Neural crest cell (in vitro differentiated cells): ENCODE results near the gene UQCC2. TPM values are rescaled to one million over a fixed set of nuclear protein-coding genes. Genes with fewer than 3 reads are reported as not detected.
A peak's percentile ranks its signal among the peaks of the same experiment; 100 is the strongest.

Source experiments
- DNase-seq: peaks from one replicate; pipeline ENCODE4 v3.0.0; 2021; ENCODE audit warnings: low read depth, mixed read lengths, low spot score
- H3K27ac Mint-ChIP-seq: one replicate; pipeline ENCODE4 v1.8.0; 2021; ENCODE audit warnings: mild to moderate bottlenecking, mixed read lengths; ENCODE audit not compliant: unreplicated experiment
- H3K27me3 Mint-ChIP-seq: 2 replicates; pipeline ENCODE4 v1.8.0; 2021; ENCODE audit warnings: low read depth, mild to moderate bottlenecking, mixed read lengths
- H3K36me3 Mint-ChIP-seq: 2 replicates; pipeline ENCODE4 v1.8.0; 2021; ENCODE audit warnings: low read depth, mild to moderate bottlenecking, mixed read lengths
- H3K4me1 Mint-ChIP-seq: 2 replicates; pipeline ENCODE4 v1.8.0; 2021; ENCODE audit warnings: mixed read lengths
- H3K4me3 Mint-ChIP-seq: one replicate; pipeline ENCODE4 v1.8.0; 2021; ENCODE audit warnings: mild to moderate bottlenecking, mixed read lengths
- H3K9me3 Mint-ChIP-seq: 2 replicates; pipeline ENCODE4 v1.8.0; 2021; ENCODE audit warnings: mixed read lengths
- total RNA-seq: library from RNA; stranded (reverse); gene quantifications from 2 replicates; pipeline ENCODE4 v1.2.1, GENCODE V29; 2021
- TF ChIP-seq, protein P1 (sequence below): fragments of 200-600 bp; sonication (generic); conservative IDR thresholded peaks from 2 replicates; pipeline ENCODE4 v1.5.0; 2021; ENCODE audit warnings: antibody characterized with exemption, mild to moderate bottlenecking

The UQCC2 gene
- total RNA-seq, 1 donor from 2014 or later: 116 TPM

DNA sequence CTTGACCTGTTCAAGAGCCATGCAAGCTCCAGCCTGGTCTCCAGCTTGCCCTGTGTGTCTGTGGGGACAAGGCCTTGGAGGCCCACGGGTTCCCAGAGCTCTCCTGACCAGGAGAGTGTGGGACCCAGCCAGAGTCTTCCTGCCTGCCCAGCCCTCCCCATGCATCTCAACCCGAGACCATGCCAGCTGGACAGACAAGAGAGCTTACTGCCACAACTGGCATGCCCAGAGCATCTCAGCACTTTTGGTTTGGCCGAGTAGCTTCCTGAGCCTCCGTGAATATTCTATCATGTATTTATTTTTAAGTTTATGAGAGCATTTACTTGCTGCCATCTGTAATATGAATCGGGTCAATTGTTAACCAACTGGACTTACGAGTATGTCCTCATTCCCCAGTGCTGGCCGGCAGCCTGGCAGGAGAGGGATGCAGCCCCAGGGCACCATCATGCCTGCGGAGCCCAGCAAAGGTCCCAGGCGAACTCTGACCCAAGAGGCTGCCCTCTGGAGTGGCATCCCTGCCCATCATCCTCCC, 20.3 kb upstream of the UQCC2 start:
- TF ChIP-seq, protein P1, sequence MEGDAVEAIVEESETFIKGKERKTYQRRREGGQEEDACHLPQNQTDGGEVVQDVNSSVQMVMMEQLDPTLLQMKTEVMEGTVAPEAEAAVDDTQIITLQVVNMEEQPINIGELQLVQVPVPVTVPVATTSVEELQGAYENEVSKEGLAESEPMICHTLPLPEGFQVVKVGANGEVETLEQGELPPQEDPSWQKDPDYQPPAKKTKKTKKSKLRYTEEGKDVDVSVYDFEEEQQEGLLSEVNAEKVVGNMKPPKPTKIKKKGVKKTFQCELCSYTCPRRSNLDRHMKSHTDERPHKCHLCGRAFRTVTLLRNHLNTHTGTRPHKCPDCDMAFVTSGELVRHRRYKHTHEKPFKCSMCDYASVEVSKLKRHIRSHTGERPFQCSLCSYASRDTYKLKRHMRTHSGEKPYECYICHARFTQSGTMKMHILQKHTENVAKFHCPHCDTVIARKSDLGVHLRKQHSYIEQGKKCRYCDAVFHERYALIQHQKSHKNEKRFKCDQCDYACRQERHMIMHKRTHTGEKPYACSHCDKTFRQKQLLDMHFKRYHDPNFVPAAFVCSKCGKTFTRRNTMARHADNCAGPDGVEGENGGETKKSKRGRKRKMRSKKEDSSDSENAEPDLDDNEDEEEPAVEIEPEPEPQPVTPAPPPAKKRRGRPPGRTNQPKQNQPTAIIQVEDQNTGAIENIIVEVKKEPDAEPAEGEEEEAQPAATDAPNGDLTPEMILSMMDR: no peak
- H3K27me3 Mint-ChIP-seq: no peaks in the 10 kb centered on the region
- no peaks in the 10 kb centered on the region for H3K36me3 Mint-ChIP-seq
- H3K9me3 Mint-ChIP-seq: no peaks in the 10 kb centered on the region
- DNase-seq: no peak
- no peak overlapping the region for H3K4me3 Mint-ChIP-seq
- peaks cover 27% of the 10 kb centered on the region for H3K4me1 Mint-ChIP-seq
- no peak overlapping the region for H3K27ac Mint-ChIP-seq

DNA sequence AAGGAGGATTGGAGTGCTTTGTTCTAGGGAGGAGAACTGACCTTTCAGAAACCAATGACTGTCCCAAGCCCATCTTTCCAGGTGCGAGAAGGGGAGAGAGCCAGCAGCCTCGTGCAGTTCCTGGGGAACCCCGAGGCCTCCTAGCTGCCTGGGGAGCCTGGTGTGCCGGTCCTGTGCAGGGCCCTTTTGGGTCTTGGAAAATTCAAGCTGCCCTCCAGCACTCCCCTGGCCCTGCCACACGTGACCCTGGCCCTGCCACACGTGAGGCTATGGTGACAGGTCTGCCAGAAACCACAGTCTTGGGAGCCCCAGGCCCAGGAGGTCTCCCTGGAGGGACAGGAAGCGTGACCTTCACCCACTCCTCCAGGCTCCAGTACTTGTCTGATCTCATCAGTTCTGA, 19.5 kb upstream of the UQCC2 start:
- Mint-ChIP-seq H3K36me3 (no peaks in the 10 kb centered on the region), H3K4me1 (peaks cover 27% of the 10 kb centered on the region), H3K4me3 (no peak overlapping the region), H3K9me3 (no peaks in the 10 kb centered on the region), H3K27ac (no peak overlapping the region), H3K27me3 (no peaks in the 10 kb centered on the region)
- DNase-seq: no peak
- TF ChIP-seq, protein P1: no peak

DNA sequence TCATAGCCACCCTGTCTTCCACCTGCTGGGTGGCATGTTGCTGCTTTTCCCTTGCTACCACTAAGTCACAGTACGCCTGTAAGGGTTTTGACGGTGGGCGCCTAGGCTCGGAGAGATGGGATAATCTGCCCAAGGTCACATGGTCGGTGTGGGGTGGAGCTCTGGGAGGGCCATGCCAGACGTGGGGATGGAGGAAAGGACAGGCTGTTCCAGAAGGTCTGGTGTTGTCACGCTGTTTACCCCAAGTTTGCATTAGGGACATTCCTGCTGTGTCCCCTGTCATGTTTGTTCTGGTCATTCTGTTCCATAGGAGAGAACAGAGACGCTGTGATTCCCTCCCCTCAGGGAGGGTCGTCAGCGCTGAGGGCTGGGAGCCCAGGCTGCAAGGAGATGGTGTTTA, 19.1 kb upstream of the UQCC2 start:
- Mint-ChIP-seq H3K4me1 (peaks cover 27% of the 10 kb centered on the region), H3K36me3 (no peaks in the 10 kb centered on the region), H3K4me3 (no peak overlapping the region), H3K27me3 (no peaks in the 10 kb centered on the region), H3K27ac (peak overlapping the region; percentile 31), H3K9me3 (no peaks in the 10 kb centered on the region)
- TF ChIP-seq, protein P1: no peak
- no peak for DNase-seq

DNA sequence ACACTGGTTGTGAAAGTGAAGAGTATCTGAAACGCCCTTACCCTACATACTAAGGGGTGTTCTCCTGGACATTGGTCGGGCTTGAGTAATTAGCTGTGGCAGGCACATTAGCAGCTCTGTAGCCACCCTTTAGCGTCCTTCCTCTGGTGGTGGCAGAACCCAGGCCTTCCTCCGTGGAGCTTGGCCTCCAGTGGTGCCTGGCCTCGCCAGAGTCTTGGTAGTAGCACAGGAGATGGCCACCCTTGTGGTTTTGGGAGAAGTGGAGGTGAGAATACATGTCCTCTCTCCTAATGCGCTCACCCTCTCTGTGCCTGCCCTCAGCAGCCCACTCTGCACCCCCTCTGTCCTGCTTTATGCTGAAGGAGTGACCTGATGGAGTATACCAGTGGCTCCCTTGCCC, 17.6 kb upstream of the UQCC2 start:
- no peak overlapping the region for H3K4me3 Mint-ChIP-seq
- no peaks in the 10 kb centered on the region for H3K27me3 Mint-ChIP-seq
- no peak overlapping the region for H3K27ac Mint-ChIP-seq
- H3K9me3 Mint-ChIP-seq: no peaks in the 10 kb centered on the region
- H3K36me3 Mint-ChIP-seq: no peaks in the 10 kb centered on the region
- TF ChIP-seq, protein P1: no peak
- DNase-seq: no peak
- H3K4me1 Mint-ChIP-seq: peaks cover 27% of the 10 kb centered on the region

DNA sequence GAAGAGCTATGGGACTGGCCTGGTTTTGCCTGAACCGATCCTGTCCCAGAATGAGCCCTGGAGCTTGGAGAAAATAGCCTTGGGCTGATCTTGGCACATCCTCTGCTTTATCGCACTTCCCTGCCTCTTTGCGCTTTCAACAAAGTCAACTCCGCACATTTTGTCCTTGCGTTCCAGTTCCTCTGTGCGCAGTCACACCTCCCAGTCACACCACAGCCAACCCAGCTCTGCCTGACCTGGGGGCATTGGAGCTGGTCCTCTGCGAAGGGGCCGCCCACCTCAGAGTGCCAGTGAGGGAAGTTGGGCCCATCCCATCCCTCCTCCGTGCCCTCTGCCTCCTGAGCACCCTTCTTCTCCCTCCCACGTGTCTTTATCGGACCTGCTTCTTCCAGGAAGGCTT, 16.9 kb upstream of the UQCC2 start:
- TF ChIP-seq, protein P1: no peak
- Mint-ChIP-seq H3K9me3 (no peaks in the 10 kb centered on the region), H3K27ac (no peak overlapping the region), H3K4me1 (peaks cover 27% of the 10 kb centered on the region), H3K27me3 (peaks cover 3% of the 10 kb centered on the region), H3K4me3 (no peak overlapping the region), H3K36me3 (no peaks in the 10 kb centered on the region)
- DNase-seq: no peak
